DND-41 (cell line): ENCODE data around the gene CDT1.

Experiments
- ATAC-seq: fragments of 200-7000 bp; cut with Tn5 transposase; 3 replicates; pipeline ENCODE4 v1.9.1; 2021; ENCODE audit warnings: low read depth; ENCODE audit not compliant: insufficient read depth
- DNase-seq: peaks from one replicate; pipeline ENCODE4 v3.0.0-alpha.2; 2020
- H2AFZ ChIP-seq: 2 replicates; pipeline ENCODE4 v1.6.0; 2012; ENCODE audit warnings: low read depth, low read length
- H3K27ac ChIP-seq: 2 replicates; pipeline ENCODE4 v1.5.1; 2012; ENCODE audit warnings: low read length, inconsistent platforms
- H3K27me3 ChIP-seq: fragments of 200-600 bp; sonication (generic); 2 replicates; pipeline ENCODE4 v1.6.0; 2012; ENCODE audit warnings: low read length, mild to moderate bottlenecking, inconsistent platforms; ENCODE audit not compliant: insufficient read depth, poor library complexity
- H3K36me3 ChIP-seq: 2 replicates; pipeline ENCODE4 v1.5.1; 2012; ENCODE audit warnings: low read length, inconsistent platforms; ENCODE audit not compliant: insufficient read depth
- H3K4me1 ChIP-seq: 2 replicates; pipeline ENCODE4 v1.5.1; 2012; ENCODE audit warnings: mild to moderate bottlenecking, low read length; ENCODE audit not compliant: insufficient read depth
- H3K4me2 ChIP-seq: 2 replicates; pipeline ENCODE4 v1.6.0; 2012; ENCODE audit warnings: mild to moderate bottlenecking, moderate library complexity, low read length, inconsistent platforms; ENCODE audit not compliant: insufficient read depth
- H3K4me3 ChIP-seq, 2 experiments: fragments of 200-600 bp in 1 of 2; shearing (Covaris generic) in 1 of 2; 2 replicates each; pipeline ENCODE4 v1.5.1; 2012 to 2016; ENCODE audit warnings: inconsistent platforms in 2 of 2, low read length in 2 of 2, mild to moderate bottlenecking in 2 of 2, low read depth in 1 of 2, moderate library complexity in 1 of 2
- H3K79me2 ChIP-seq: 2 replicates; pipeline ENCODE4 v1.6.0; 2012; ENCODE audit warnings: low read length, inconsistent platforms; ENCODE audit not compliant: insufficient read depth
- H3K9ac ChIP-seq: 2 replicates; pipeline ENCODE4 v1.6.0; 2012; ENCODE audit warnings: low read depth, mild to moderate bottlenecking, inconsistent platforms, low read length, moderate library complexity
- H3K9me3 ChIP-seq: 2 replicates; pipeline ENCODE4 v1.5.1; 2012; ENCODE audit warnings: low read length, moderate library complexity, mild to moderate bottlenecking, inconsistent platforms; ENCODE audit not compliant: insufficient read depth, severe bottlenecking
- H4K20me1 ChIP-seq: 2 replicates; pipeline ENCODE4 v1.6.0; 2012; ENCODE audit warnings: low read length; ENCODE audit not compliant: insufficient read depth
- EZH2 ChIP-seq: IDR thresholded peaks from 3 replicates; pipeline ENCODE4 v1.6.1; 2012; ENCODE audit warnings: borderline replicate concordance, low read depth, mild to moderate bottlenecking, moderate library complexity, low read length, inconsistent platforms; ENCODE audit not compliant: severe bottlenecking
- TF ChIP-seq, protein P1 (sequence below): IDR thresholded peaks from 2 replicates; pipeline ENCODE4 v1.5.1; 2012; ENCODE audit warnings: borderline replicate concordance, low read length, moderate library complexity, mild to moderate bottlenecking; ENCODE audit not compliant: poor library complexity, severe bottlenecking; ENCODE audit errors: extremely low read depth

The CDT1 gene

DNA sequence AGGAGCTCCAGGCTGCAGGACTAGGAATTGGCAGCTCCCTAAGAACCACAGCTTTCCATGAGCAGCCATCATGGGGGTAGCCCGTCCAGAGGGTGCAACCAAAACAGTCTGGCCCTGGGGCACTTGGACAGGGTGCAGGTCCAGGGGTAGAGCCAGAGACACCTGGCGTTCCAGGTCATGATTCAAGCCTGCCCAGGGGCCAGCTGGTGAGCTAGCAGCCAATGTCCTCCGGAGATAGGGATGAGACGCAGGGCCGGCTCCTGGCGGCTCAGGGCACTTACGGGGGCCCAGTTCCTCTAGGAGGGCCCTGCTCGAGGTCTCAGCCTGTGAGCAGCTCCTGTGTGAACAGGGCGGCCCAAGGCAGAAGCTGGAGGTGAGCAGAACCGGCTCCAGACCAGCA is 40.6 kb upstream of the CDT1 start:
- no peak overlapping the region for H3K9ac ChIP-seq
- peaks cover 95% of the 10 kb centered on the region for H3K79me2 ChIP-seq
- H3K36me3 ChIP-seq = peaks cover 44% of the 10 kb centered on the region
- no peak for ATAC-seq
- H3K4me1 ChIP-seq = no peaks in the 10 kb centered on the region
- peaks cover 95% of the 10 kb centered on the region for H4K20me1 ChIP-seq
- H3K27me3 ChIP-seq = no peaks in the 10 kb centered on the region
- no peak overlapping the region for H3K4me2 ChIP-seq
- no peaks in the 10 kb centered on the region for H3K9me3 ChIP-seq
- no peak overlapping the region for H2AFZ ChIP-seq
- no peak for DNase-seq
- H3K4me3 ChIP-seq = no peak overlapping the region
- TF ChIP-seq, protein P1, sequence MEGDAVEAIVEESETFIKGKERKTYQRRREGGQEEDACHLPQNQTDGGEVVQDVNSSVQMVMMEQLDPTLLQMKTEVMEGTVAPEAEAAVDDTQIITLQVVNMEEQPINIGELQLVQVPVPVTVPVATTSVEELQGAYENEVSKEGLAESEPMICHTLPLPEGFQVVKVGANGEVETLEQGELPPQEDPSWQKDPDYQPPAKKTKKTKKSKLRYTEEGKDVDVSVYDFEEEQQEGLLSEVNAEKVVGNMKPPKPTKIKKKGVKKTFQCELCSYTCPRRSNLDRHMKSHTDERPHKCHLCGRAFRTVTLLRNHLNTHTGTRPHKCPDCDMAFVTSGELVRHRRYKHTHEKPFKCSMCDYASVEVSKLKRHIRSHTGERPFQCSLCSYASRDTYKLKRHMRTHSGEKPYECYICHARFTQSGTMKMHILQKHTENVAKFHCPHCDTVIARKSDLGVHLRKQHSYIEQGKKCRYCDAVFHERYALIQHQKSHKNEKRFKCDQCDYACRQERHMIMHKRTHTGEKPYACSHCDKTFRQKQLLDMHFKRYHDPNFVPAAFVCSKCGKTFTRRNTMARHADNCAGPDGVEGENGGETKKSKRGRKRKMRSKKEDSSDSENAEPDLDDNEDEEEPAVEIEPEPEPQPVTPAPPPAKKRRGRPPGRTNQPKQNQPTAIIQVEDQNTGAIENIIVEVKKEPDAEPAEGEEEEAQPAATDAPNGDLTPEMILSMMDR = no peak
- no peak for TF ChIP-seq EZH2
- H3K27ac ChIP-seq = no peak overlapping the region

DNA sequence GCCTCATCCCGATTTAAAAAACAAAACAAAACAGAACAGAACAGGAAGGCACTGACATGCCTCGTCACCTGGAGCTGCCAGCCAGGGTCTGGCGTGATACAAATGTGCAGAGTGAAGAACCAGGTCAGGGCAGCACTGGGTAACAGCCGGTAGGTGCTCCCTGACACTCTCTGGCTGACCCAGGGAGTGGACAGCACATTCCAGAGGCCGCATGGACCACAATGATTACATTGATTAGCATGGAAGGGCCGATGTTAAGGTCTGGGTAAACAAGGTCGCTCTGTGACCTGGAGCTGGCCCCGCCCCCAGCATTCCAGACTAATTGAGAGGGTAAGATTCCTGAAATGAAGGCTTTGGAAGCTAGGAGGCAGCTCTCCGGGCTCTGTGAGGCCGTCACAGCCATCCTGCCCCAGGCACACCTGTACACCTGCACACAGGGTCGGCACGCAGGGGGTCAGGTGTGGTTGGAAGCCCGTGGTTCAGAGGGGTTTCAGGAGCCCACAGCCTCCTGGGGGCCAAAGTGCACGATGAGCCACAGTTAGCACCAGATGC is 40.0 kb upstream of the CDT1 start:
- H3K9me3 ChIP-seq = no peaks in the 10 kb centered on the region
- TF ChIP-seq EZH2 = no peak
- TF ChIP-seq, protein P1 = no peak
- H3K27ac ChIP-seq = no peak overlapping the region
- H3K27me3 ChIP-seq = no peaks in the 10 kb centered on the region
- ATAC-seq = no peak
- no peak overlapping the region for H3K9ac ChIP-seq
- H4K20me1 ChIP-seq = peaks cover 95% of the 10 kb centered on the region
- no peak for DNase-seq
- H3K79me2 ChIP-seq = peaks cover 95% of the 10 kb centered on the region
- no peaks in the 10 kb centered on the region for H3K4me1 ChIP-seq
- no peak overlapping the region for H3K4me2 ChIP-seq
- peaks cover 40% of the 10 kb centered on the region for H3K36me3 ChIP-seq
- no peak overlapping the region for H3K4me3 ChIP-seq
- no peak overlapping the region for H2AFZ ChIP-seq

DNA sequence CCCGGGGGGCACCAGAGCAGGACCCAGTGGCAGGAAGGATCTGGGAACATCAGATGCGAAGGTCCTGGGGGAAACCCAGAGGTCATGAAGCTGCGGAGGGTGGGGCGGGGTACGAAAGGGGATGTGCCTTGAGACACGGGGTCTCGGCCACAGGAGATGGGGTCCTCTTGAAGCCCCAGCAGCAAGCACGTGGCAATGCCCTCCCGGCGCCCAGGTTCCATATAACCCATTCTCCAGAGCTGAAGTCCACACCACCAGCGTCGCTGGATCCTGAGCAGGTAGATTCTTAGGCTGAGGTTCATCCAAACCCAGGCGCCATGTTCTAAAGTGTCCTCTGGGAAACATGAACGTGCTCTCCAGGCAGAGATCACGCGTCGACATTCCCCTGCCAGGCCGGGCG is 39.5 kb upstream of the CDT1 start:
- Histone ChIP-seq H3K36me3 (peaks cover 36% of the 10 kb centered on the region), H3K9me3 (no peaks in the 10 kb centered on the region), H3K27me3 (no peaks in the 10 kb centered on the region), H3K79me2 (peaks cover 95% of the 10 kb centered on the region), H3K4me3 (no peak overlapping the region), H3K27ac (no peak overlapping the region), H3K4me1 (no peaks in the 10 kb centered on the region), H3K9ac (no peak overlapping the region), H3K4me2 (no peak overlapping the region), H2AFZ (no peak overlapping the region), H4K20me1 (peaks cover 95% of the 10 kb centered on the region)
- no peak for ATAC-seq
- no peak for DNase-seq
- TF ChIP-seq, protein P1 = no peak
- no peak for TF ChIP-seq EZH2

DNA sequence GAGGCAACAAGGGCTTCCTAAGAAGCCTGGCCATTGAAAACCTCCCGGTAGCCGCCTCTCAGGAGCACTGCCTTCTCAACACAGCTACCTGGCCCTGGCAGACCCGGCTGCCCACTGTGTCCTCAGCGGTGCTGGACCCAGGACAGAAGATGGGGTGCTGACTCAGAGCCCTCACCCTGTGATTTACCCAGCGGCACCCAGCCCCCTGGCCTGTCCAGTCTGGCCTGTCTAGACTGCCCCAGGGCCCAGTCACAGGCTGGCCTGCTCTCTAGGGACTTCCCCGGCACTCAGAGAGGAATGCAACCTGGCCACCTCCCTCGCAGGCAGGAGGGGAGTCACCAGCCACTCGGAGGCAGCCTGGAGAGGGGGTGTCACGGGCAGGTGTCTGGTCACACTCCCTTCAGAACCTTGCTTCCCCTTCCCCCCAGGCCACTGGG is 38.7 kb upstream of the CDT1 start:
- ATAC-seq (no peak), DNase-seq (no peak)
- no peak overlapping the region for H3K9ac ChIP-seq
- H3K9me3 ChIP-seq = no peaks in the 10 kb centered on the region
- H3K27ac ChIP-seq = no peak overlapping the region
- H3K4me2 ChIP-seq = no peak overlapping the region
- H4K20me1 ChIP-seq = peaks cover 94% of the 10 kb centered on the region
- no peak overlapping the region for H3K4me3 ChIP-seq
- H2AFZ ChIP-seq = no peak overlapping the region
- no peak for TF ChIP-seq EZH2
- TF ChIP-seq, protein P1 = no peak
- no peaks in the 10 kb centered on the region for H3K27me3 ChIP-seq
- no peaks in the 10 kb centered on the region for H3K4me1 ChIP-seq
- H3K79me2 ChIP-seq = peaks cover 95% of the 10 kb centered on the region
- peaks cover 36% of the 10 kb centered on the region for H3K36me3 ChIP-seq
